Rectal smooth muscle tissue (tissue), 1 donor: ENCODE measurements around the gene MUC5B.
"Not testable (repeated sequence)": the region's sequence is repeated elsewhere in the genome, so short reads cannot be mapped to it uniquely, and the experiment has no call there.

ENCODE experiments used
- H3K27ac ChIP-seq: one replicate; pipeline ENCODE4 v1.7.0; 2013; ENCODE audit warnings: low read depth, low read length, inconsistent platforms
- H3K27me3 ChIP-seq: one replicate; pipeline ENCODE4 v1.7.0; 2013; ENCODE audit warnings: low read length; ENCODE audit not compliant: control insufficient read depth, insufficient read depth
- H3K36me3 ChIP-seq: one replicate; pipeline ENCODE4 v1.7.0; 2013; ENCODE audit warnings: low read length; ENCODE audit not compliant: control insufficient read depth, insufficient read depth
- H3K4me1 ChIP-seq: one replicate; pipeline ENCODE4 v1.7.0; 2013; ENCODE audit warnings: low read length; ENCODE audit not compliant: control insufficient read depth, insufficient read depth
- H3K4me3 ChIP-seq: one replicate; pipeline ENCODE4 v1.7.0; 2013; ENCODE audit warnings: low read length
- H3K9ac ChIP-seq: one replicate; pipeline ENCODE4 v1.7.0; 2013; ENCODE audit warnings: low read length

Gene MUC5B

GRCh38 chr11:1260023-1260501 is 37.2 kb downstream of the MUC5B start:
- Histone ChIP-seq H3K27me3 (no peaks in the 10 kb centered on the region), H3K4me1 (peaks cover 12% of the 10 kb centered on the region), H3K9ac (no peak overlapping the region), H3K27ac (no peak overlapping the region), H3K4me3 (no peak overlapping the region), H3K36me3 (no peaks in the 10 kb centered on the region)

DNA sequence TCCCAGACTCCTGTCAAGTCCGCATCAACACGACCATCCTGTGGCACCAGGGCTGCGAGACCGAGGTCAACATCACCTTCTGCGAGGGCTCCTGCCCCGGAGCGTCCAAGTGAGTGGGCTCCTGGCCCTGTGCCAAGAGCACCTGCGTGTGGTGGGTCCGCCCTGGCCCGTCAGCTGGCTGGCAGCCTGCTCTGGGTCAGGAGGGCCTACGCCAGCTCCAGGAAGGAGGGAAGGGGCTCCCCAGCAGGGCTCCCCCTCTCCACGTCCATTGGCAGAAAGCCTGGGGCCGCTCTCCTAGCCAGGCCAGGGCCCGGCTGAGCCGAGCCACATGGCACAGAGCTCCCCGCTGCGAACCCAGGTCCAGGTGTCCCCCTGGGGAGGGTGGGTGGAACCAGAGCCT is 37.8 kb downstream of the MUC5B start:
- Histone ChIP-seq H3K27ac (no peak overlapping the region), H3K4me1 (peaks cover 12% of the 10 kb centered on the region), H3K9ac (no peak overlapping the region), H3K4me3 (no peak overlapping the region), H3K36me3 (no peaks in the 10 kb centered on the region), H3K27me3 (no peaks in the 10 kb centered on the region)

DNA sequence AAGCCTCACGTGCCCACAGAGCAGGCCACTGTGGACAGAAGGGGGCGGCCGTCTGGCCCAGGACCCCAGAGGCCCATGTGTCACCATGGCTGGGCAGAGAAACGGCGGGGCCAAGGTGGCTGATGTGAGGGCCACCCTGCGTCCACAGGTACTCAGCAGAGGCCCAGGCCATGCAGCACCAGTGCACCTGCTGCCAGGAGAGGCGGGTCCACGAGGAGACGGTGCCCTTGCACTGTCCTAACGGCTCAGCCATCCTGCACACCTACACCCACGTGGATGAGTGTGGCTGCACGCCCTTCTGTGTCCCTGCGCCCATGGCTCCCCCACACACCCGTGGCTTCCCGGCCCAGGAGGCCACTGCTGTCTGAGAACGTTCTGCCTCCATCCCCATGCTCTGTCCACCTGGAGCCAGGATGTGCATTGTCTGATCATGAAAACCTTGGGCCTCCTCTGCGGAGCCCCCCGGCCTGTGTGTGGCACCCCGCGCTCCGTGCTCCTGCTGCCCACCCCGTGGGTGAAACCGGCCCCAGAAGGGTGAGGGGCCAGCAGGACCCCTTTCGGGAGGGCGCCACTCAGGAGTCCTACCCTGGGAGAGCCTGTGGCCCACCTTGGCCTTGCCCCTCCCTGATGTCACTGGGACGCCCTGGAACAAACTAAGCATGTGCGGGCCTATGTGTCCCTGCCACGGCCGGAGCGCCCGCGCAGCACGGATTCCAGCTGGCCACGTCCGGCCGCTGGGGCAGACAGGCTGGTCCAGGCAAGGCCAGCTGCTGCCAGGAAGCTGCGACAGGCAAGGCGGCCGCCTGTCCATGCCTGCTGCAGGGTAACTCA is 38.6 kb downstream of the MUC5B start:
- no peak overlapping the region for H3K27ac ChIP-seq
- H3K9ac ChIP-seq = no peak overlapping the region
- peak overlapping the region; percentile 89 for H3K4me3 ChIP-seq
- no peaks in the 10 kb centered on the region for H3K27me3 ChIP-seq
- no peaks in the 10 kb centered on the region for H3K36me3 ChIP-seq
- H3K4me1 ChIP-seq = peaks cover 12% of the 10 kb centered on the region

GRCh38 chr11:1262172-1263006 is 39.5 kb downstream of the MUC5B start:
- Histone ChIP-seq H3K36me3 (no peaks in the 10 kb centered on the region), H3K9ac (peak overlapping the region; percentile 61), H3K4me1 (peaks cover 12% of the 10 kb centered on the region), H3K4me3 (peak overlapping the region; percentile 89), H3K27me3 (no peaks in the 10 kb centered on the region), H3K27ac (peak overlapping the region; percentile 15)

DNA sequence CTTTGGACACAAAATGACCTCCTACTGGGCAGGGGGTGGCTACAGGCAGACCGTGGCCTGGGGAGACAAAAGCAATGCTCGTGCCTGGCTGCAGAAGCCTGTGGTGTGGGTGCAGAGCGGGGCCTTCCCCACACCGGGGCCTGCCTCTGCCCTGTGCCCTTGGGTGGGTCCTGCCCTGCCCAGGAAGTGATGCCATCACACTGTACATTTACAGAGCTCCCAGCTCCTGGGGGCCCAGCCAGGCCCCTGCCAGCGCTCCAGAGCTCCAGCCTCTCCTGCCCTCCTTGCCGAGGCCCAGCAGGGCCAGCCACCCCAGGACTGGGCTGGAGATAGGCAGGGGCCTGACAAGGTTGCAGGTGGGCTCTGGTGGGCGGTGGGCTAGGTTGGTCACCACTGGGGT is 40.1 kb downstream of the MUC5B start:
- Histone ChIP-seq H3K36me3 (no peaks in the 10 kb centered on the region), H3K27me3 (no peaks in the 10 kb centered on the region), H3K4me3 (peak overlapping the region; percentile 89), H3K9ac (no peak overlapping the region), H3K27ac (no peak overlapping the region), H3K4me1 (peaks cover 12% of the 10 kb centered on the region)

DNA sequence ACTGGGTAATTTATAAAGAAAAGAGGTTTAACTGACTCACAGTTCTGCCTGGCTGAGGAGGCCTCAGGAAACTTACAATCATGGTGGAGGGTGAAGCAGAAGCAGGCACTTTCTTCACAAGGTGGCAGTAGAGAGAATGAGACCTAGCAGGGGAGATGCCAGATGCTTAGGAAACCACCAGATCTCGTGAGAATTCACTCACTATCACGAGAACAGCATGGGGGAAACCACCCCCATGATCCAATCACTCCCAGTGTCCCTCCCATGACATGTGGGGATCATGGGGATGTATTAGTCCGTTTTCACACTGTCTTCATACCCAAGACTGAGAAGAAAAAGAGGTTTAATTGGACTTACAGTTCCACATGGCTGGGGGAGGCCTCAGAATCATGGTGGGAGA is 41.6 kb downstream of the MUC5B start:
- not testable (repeated sequence) for H3K27ac ChIP-seq, H3K4me3 ChIP-seq, H3K36me3 ChIP-seq, H3K9ac ChIP-seq, H3K27me3 ChIP-seq
- peaks cover 12% of the 10 kb centered on the region for H3K4me1 ChIP-seq

- H3K9ac ChIP-seq, H3K4me3 ChIP-seq, H3K27ac ChIP-seq, H3K27me3 ChIP-seq, H3K36me3 ChIP-seq: not testable (repeated sequence)
- peaks cover 12% of the 10 kb centered on the region for H3K4me1 ChIP-seq
These were observed 42.6 kb downstream of the MUC5B start for GRCh38 chr11:1265480-1265879.

GRCh38 chr11:1266976-1267375 is 44.1 kb downstream of the MUC5B start:
- H3K36me3 ChIP-seq, H3K27ac ChIP-seq, H3K27me3 ChIP-seq, H3K9ac ChIP-seq, H3K4me1 ChIP-seq, H3K4me3 ChIP-seq: not testable (repeated sequence)

DNA sequence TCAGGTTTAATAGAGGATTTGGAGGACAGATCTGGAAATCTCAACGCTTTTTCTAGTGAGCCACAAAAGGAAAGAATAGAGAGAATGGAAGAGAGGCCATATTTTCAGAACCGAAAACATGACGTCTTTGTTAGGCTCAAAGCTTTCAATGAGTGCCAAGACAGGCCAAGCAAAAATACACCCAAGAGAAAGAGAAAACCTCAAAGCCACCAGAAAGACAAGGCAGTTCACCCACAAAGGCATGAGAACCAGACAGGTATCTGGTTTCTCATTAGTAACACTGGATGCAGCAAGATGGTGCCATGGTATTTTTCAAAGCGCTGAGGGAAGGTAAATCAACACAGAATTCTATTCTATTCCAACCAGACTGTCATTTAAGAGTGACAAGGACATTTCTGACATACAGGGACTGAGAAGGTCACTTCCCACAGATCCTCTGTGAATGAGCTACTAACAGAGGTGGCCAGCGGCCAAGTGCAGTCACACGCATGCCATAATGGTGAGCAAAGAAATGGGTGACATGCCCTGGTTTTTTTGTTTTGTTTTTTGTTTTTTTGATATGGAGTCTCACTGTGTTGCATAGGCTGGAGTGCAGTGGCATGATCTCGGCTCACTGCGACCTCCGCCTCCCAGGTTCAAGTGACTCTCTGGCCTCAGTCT is 44.7 kb downstream of the MUC5B start:
- H3K4me3 ChIP-seq = no peak overlapping the region
- no peaks in the 10 kb centered on the region for H3K36me3 ChIP-seq
- H3K27ac ChIP-seq = no peak overlapping the region
- no peaks in the 10 kb centered on the region for H3K27me3 ChIP-seq
- H3K4me1 ChIP-seq = peaks cover 4% of the 10 kb centered on the region
- no peak overlapping the region for H3K9ac ChIP-seq

GRCh38 chr11:1269957-1270356 is 47.1 kb downstream of the MUC5B start:
- no peak overlapping the region for H3K4me3 ChIP-seq
- H3K9ac ChIP-seq = no peak overlapping the region
- no peaks in the 10 kb centered on the region for H3K4me1 ChIP-seq
- H3K27me3 ChIP-seq = no peaks in the 10 kb centered on the region
- H3K27ac ChIP-seq = no peak overlapping the region
- H3K36me3 ChIP-seq = no peaks in the 10 kb centered on the region

- Histone ChIP-seq H3K36me3 (no peaks in the 10 kb centered on the region), H3K9ac (no peak overlapping the region), H3K27ac (no peak overlapping the region), H3K4me1 (no peaks in the 10 kb centered on the region), H3K4me3 (no peak overlapping the region), H3K27me3 (no peaks in the 10 kb centered on the region)
These were observed 47.6 kb downstream of the MUC5B start for GRCh38 chr11:1270476-1270875.

DNA sequence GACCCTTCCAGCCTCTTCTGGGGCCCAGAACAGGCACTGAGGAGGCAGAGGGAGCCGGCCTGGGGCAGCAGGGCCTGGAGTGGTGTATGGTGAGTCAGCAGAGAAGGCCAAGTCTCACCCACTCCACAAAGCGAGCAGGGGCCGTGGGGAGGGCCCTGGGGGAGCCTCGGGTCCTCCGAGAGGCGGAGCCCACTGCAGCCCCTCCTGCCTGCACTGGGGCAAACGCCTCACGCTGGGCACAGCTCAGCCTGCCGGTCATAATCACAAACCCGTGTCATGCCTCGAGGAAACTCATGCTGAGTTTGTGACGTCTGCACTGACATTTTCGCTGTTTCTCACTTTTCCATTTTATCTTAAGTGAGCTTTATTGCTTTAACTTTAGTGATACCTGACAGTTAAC is 48.1 kb downstream of the MUC5B start:
- no peak overlapping the region for H3K9ac ChIP-seq
- H3K27ac ChIP-seq = no peak overlapping the region
- no peak overlapping the region for H3K4me3 ChIP-seq
- no peaks in the 10 kb centered on the region for H3K27me3 ChIP-seq
- no peaks in the 10 kb centered on the region for H3K36me3 ChIP-seq
- H3K4me1 ChIP-seq = no peaks in the 10 kb centered on the region
